Liver (tissue), 9 donors: ENCODE results near the gene UBQLNL. TPM values are rescaled to one million over a fixed set of nuclear protein-coding genes. Genes with fewer than 3 reads are reported as not detected.

Experiments
- DNase-seq: peaks from one replicate; pipeline ENCODE4 v3.0.0-alpha.2; 2017; ENCODE audit warnings: low spot score
- H3K27ac ChIP-seq, 2 donors: one replicate each; pipeline ENCODE4 v1.7.0; 2013; ENCODE audit warnings: inconsistent platforms in 2 of 2, low read length in 2 of 2, control low read depth in 1 of 2, low read depth in 1 of 2, mild to moderate bottlenecking in 1 of 2
- H3K27me3 ChIP-seq, 4 donors: one replicate each; pipeline versions ENCODE4 v1.6.1 to v1.7.0; 2013; ENCODE audit warnings: low read length in 3 of 4, inconsistent platforms in 1 of 4, mild to moderate bottlenecking in 1 of 4, moderate library complexity in 1 of 4; ENCODE audit not compliant: control insufficient read depth in 4 of 4, insufficient read depth in 4 of 4
- H3K36me3 ChIP-seq, 4 donors: one replicate each; pipeline versions ENCODE4 v1.6.1 to v1.7.0; 2013; ENCODE audit warnings: low read length in 3 of 4, mild to moderate bottlenecking in 3 of 4, low read depth in 1 of 4, moderate library complexity in 1 of 4; ENCODE audit not compliant: control insufficient read depth in 4 of 4, insufficient read depth in 3 of 4
- H3K4me1 ChIP-seq, 4 donors: one replicate each; pipeline versions ENCODE4 v1.6.1 to v1.7.0; 2013; ENCODE audit warnings: low read length in 3 of 4, mild to moderate bottlenecking in 3 of 4, moderate library complexity in 1 of 4; ENCODE audit not compliant: control insufficient read depth in 4 of 4, insufficient read depth in 4 of 4
- H3K4me3 ChIP-seq, 3 donors: one replicate each; pipeline versions ENCODE4 v1.6.1 to v1.7.0; 2013; ENCODE audit warnings: low read length in 3 of 3, control low read depth in 1 of 3, low read depth in 1 of 3, mild to moderate bottlenecking in 1 of 3
- H3K9ac ChIP-seq, 2 donors: one replicate each; pipeline ENCODE4 v1.7.0; 2013; ENCODE audit warnings: low read length in 2 of 2, mild to moderate bottlenecking in 2 of 2, moderate library complexity in 2 of 2, control low read depth in 1 of 2, low read depth in 1 of 2
- H3K9me3 ChIP-seq, 4 donors: one replicate each; pipeline versions ENCODE4 v1.6.1 to v1.7.0; 2013; ENCODE audit warnings: low read length in 3 of 4; ENCODE audit not compliant: control insufficient read depth in 4 of 4
- ATF3 ChIP-seq: IDR thresholded peaks from 2 replicates; pipeline ENCODE4 v1.6.1; 2016; ENCODE audit warnings: antibody characterized with exemption
- CTCF ChIP-seq: fragments of 150-350 bp; IDR thresholded peaks from 2 replicates; pipeline ENCODE4 v1.5.1; 2017; ENCODE audit warnings: improper control_type of control experiment, low read depth, low read length; ENCODE audit not compliant: missing input control
- EGR1 ChIP-seq, 2 donors: IDR thresholded peaks; 2 replicates each; pipeline ENCODE4 v1.6.1; 2016 to 2018; ENCODE audit warnings: antibody characterized with exemption in 2 of 2, low read depth in 2 of 2
- FOXA1 ChIP-seq: IDR thresholded peaks from 2 replicates; pipeline ENCODE4 v1.6.1; 2016; ENCODE audit warnings: antibody characterized with exemption
- HNF4A ChIP-seq, 2 donors: conservative IDR thresholded peaks; 2 replicates each; pipeline ENCODE4 v1.6.1; 2016; ENCODE audit warnings: antibody characterized with exemption in 2 of 2, mild to moderate bottlenecking in 2 of 2
- HNF4G ChIP-seq: IDR thresholded peaks from 2 replicates; pipeline ENCODE4 v1.6.1; 2016; ENCODE audit warnings: antibody characterized with exemption
- JUND ChIP-seq, 2 donors: IDR thresholded peaks; 2 replicates each; pipeline ENCODE4 v1.6.1; 2016; ENCODE audit warnings: antibody characterized with exemption in 2 of 2
- NR2F2 ChIP-seq: IDR thresholded peaks from 2 replicates; pipeline ENCODE4 v1.6.1; 2016; ENCODE audit warnings: antibody characterized with exemption
- RAD21 ChIP-seq, 2 donors: IDR thresholded peaks; 2 replicates each; pipeline ENCODE4 v1.6.1; 2016; ENCODE audit warnings: antibody characterized with exemption in 2 of 2, mild to moderate bottlenecking in 2 of 2
- RXRA ChIP-seq, 2 donors: IDR thresholded peaks; 2 replicates each; pipeline ENCODE4 v1.6.1; 2017 to 2018; ENCODE audit warnings: antibody characterized with exemption in 2 of 2, mild to moderate bottlenecking in 1 of 2
- TAF1 ChIP-seq: conservative IDR thresholded peaks from 2 replicates; pipeline ENCODE4 v1.6.1; 2016; ENCODE audit warnings: antibody characterized with exemption, mild to moderate bottlenecking
- YY1 ChIP-seq: IDR thresholded peaks from 2 replicates; pipeline ENCODE4 v1.6.1; 2016; ENCODE audit warnings: antibody characterized with exemption, mild to moderate bottlenecking
- WGBS: extraction: QIAGEN DNeasy Blood & Tissue Kit; methylation state at CpG from one replicate; pipeline ENCODE4 v1.1.7; 2013; 5-methylcytosine and 5-hydroxymethylcytosine counted together
- polyA plus RNA-seq, 2 donors: library from polyadenylated mRNA; stranded (reverse) in 1 of 2; unstranded in 1 of 2; fragments of 200-250 nt in 1 of 2; fragments of >200 nt in 1 of 2; fragmentation: Nextera tagmentation in 1 of 2; extraction: Ambion mirVana in 1 of 2; gene quantifications; one replicate each; pipeline versions ENCODE4 v1.2.1 to v1.2.3, GENCODE V29; 2013 to 2015
- total RNA-seq, 2 donors: library from RNA; depleted of rRNA; stranded (reverse); fragments of >200 nt; gene quantifications; one replicate each; pipeline ENCODE4 v1.2.3, GENCODE V29; 2014
- TF ChIP-seq, protein P1 (sequence below): IDR thresholded peaks from 2 replicates; pipeline ENCODE4 v1.6.1; 2016; ENCODE audit warnings: antibody characterized with exemption
- TF ChIP-seq, protein P2 (sequence below): IDR thresholded peaks from 2 replicates; pipeline ENCODE4 v1.6.1; 2016; ENCODE audit warnings: antibody characterized with exemption, mild to moderate bottlenecking
- TF ChIP-seq, protein P3 (sequence below): IDR thresholded peaks from 2 replicates; pipeline ENCODE4 v1.6.1; 2016; ENCODE audit warnings: antibody characterized with exemption
- donor health status: healthy.
- donor health status: healthy.
- donor health status: healthy.
- donor health status: healthy.
- donor health status: healthy.

UBQLNL gene
- total and polyA plus RNA-seq, 4 donors = 0.03 to 0.25 (median 0.07) TPM

- no peak for DNase-seq
- Histone ChIP-seq H3K9me3 (no peaks in the 10 kb centered on the region), H3K27ac (no peak overlapping the region), H3K36me3 (no peaks in the 10 kb centered on the region), H3K4me3 (no peak overlapping the region), H3K27me3 (no peaks in the 10 kb centered on the region), H3K4me1 (no peaks in the 10 kb centered on the region), H3K9ac (no peak overlapping the region)
- TF ChIP-seq NR2F2 (no peak), RAD21 (IDR thresholded peaks at IDR 0.05) (peak; percentile 38 to 47), ATF3 (no peak), YY1 (no peak), JUND (IDR thresholded peaks at IDR 0.05) (no peak)
- TF ChIP-seq, protein P1, sequence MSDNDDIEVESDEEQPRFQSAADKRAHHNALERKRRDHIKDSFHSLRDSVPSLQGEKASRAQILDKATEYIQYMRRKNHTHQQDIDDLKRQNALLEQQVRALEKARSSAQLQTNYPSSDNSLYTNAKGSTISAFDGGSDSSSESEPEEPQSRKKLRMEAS = no peak
These were observed 36.8 kb upstream of the UBQLNL start for GRCh38 chr11:5553343-5553742.

- no peak for TF ChIP-seq EGR1 (IDR thresholded peaks at IDR 0.05; ENCODE audit: low read depth in 2 of 2)
- no peak for TF ChIP-seq CTCF
- TF ChIP-seq, protein P1 = no peak
- TF ChIP-seq YY1 = no peak
- no peak for TF ChIP-seq HNF4G
- 83% methylated on average over 5 of the region's 5 CpGs for WGBS
- no peak overlapping the region for H3K4me3 ChIP-seq
These were observed 34.1 kb upstream of the UBQLNL start for GRCh38 chr11:5550440-5551095.

GRCh38 chr11:5548440-5548839 lies 31.9 kb upstream of the UBQLNL start, which contains the start of gene OR52H1:
OR52H1 (minus strand) TSS chr11:5548540; CDS start chr11:5545505, 3,035 bp downstream.
- Histone ChIP-seq H3K9me3 (no peaks in the 10 kb centered on the region), H3K4me3 (no peak within 1 kb of the TSS), H3K9ac (no peak within 1 kb of the TSS), H3K27ac (no peak within 1 kb of the TSS), H3K4me1 (no peaks in the 10 kb centered on the region), H3K27me3 (no peaks in the 10 kb centered on the region), H3K36me3 (no peaks in the 10 kb centered on the region)
- WGBS = 53% methylated on average over 1 of the region's 1 CpG
- no peak for DNase-seq
- TF ChIP-seq JUND (IDR thresholded peaks at IDR 0.05) (no peak), RXRA (IDR thresholded peaks at IDR 0.05) (no peak), ATF3 (no peak), EGR1 (IDR thresholded peaks at IDR 0.05; ENCODE audit: low read depth in 2 of 2) (no peak), NR2F2 (no peak), HNF4G (no peak), TAF1 (no peak), YY1 (no peak), HNF4A (conservative IDR thresholded peaks at IDR 0.05) (no peak), FOXA1 (no peak), CTCF (no peak)
- TF ChIP-seq, protein P2, sequence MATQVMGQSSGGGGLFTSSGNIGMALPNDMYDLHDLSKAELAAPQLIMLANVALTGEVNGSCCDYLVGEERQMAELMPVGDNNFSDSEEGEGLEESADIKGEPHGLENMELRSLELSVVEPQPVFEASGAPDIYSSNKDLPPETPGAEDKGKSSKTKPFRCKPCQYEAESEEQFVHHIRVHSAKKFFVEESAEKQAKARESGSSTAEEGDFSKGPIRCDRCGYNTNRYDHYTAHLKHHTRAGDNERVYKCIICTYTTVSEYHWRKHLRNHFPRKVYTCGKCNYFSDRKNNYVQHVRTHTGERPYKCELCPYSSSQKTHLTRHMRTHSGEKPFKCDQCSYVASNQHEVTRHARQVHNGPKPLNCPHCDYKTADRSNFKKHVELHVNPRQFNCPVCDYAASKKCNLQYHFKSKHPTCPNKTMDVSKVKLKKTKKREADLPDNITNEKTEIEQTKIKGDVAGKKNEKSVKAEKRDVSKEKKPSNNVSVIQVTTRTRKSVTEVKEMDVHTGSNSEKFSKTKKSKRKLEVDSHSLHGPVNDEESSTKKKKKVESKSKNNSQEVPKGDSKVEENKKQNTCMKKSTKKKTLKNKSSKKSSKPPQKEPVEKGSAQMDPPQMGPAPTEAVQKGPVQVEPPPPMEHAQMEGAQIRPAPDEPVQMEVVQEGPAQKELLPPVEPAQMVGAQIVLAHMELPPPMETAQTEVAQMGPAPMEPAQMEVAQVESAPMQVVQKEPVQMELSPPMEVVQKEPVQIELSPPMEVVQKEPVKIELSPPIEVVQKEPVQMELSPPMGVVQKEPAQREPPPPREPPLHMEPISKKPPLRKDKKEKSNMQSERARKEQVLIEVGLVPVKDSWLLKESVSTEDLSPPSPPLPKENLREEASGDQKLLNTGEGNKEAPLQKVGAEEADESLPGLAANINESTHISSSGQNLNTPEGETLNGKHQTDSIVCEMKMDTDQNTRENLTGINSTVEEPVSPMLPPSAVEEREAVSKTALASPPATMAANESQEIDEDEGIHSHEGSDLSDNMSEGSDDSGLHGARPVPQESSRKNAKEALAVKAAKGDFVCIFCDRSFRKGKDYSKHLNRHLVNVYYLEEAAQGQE = no peak
- TF ChIP-seq, protein P1 = no peak
- TF ChIP-seq, protein P3, sequence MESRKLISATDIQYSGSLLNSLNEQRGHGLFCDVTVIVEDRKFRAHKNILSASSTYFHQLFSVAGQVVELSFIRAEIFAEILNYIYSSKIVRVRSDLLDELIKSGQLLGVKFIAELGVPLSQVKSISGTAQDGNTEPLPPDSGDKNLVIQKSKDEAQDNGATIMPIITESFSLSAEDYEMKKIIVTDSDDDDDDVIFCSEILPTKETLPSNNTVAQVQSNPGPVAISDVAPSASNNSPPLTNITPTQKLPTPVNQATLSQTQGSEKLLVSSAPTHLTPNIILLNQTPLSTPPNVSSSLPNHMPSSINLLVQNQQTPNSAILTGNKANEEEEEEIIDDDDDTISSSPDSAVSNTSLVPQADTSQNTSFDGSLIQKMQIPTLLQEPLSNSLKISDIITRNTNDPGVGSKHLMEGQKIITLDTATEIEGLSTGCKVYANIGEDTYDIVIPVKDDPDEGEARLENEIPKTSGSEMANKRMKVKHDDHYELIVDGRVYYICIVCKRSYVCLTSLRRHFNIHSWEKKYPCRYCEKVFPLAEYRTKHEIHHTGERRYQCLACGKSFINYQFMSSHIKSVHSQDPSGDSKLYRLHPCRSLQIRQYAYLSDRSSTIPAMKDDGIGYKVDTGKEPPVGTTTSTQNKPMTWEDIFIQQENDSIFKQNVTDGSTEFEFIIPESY = no peak

More at GRCh38 chr11:5550440-5551095, 34.1 kb upstream of the UBQLNL start:
- no peaks in the 10 kb centered on the region for H3K27me3 ChIP-seq
- H3K4me1 ChIP-seq = no peaks in the 10 kb centered on the region
- H3K27ac ChIP-seq = no peak overlapping the region
- no peaks in the 10 kb centered on the region for H3K9me3 ChIP-seq
- no peak for DNase-seq
- no peak overlapping the region for H3K9ac ChIP-seq
- no peaks in the 10 kb centered on the region for H3K36me3 ChIP-seq
